ENCODE data around the gene NAV3. TPM values are rescaled to one million over a fixed set of nuclear protein-coding genes. Genes with fewer than 3 reads are reported as not detected.

Gene NAV3
- total and polyA plus RNA-seq, 7 donors: 0.47 to 4.2 (median 2.2) TPM

DNA sequence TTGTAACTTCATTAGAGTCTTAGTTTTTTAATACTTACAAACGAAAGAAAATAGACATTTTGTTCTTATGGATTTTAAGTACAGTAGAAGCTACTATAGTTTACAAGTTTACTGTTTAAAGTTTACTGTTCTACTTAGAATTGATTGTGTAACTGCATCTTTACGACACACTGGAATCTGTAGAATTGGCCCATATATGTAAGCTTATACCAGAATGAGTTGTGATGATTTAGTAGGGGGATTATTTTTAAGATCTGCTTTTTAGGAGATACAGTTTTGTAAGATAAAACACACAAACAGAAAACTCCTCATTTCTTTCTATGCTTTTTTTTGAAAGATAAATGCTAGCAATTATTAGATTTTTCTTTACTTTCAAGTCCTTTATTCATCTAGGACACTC, 30.2 kb upstream of the NAV3 start:
- H3K4me1 ChIP-seq: no peaks in the 10 kb centered on the region
- no peak overlapping the region for H3K4me3 ChIP-seq
- intact Hi-C loops (cut with DNase I): no loop called here
- no peaks in the 10 kb centered on the region for H3K36me3 ChIP-seq (ENCODE audit: insufficient read depth in 1 of 2, low read depth in 1 of 2)
- TF ChIP-seq, protein P1, sequence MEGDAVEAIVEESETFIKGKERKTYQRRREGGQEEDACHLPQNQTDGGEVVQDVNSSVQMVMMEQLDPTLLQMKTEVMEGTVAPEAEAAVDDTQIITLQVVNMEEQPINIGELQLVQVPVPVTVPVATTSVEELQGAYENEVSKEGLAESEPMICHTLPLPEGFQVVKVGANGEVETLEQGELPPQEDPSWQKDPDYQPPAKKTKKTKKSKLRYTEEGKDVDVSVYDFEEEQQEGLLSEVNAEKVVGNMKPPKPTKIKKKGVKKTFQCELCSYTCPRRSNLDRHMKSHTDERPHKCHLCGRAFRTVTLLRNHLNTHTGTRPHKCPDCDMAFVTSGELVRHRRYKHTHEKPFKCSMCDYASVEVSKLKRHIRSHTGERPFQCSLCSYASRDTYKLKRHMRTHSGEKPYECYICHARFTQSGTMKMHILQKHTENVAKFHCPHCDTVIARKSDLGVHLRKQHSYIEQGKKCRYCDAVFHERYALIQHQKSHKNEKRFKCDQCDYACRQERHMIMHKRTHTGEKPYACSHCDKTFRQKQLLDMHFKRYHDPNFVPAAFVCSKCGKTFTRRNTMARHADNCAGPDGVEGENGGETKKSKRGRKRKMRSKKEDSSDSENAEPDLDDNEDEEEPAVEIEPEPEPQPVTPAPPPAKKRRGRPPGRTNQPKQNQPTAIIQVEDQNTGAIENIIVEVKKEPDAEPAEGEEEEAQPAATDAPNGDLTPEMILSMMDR (IDR thresholded peaks at IDR 0.05): no peak
- no peaks in the 10 kb centered on the region for H3K9me3 ChIP-seq
- no peak for ATAC-seq
- H3K27me3 ChIP-seq (ENCODE audit: insufficient read depth in 3 of 3, low read length in 2 of 3): no peaks in the 10 kb centered on the region
- 69 to 82% (median 77%) methylated on average over 2 of the region's 2 CpGs for WGBS, 3 donors
- no peak overlapping the region for H3K27ac ChIP-seq
- DNase-seq: no peak

DNA sequence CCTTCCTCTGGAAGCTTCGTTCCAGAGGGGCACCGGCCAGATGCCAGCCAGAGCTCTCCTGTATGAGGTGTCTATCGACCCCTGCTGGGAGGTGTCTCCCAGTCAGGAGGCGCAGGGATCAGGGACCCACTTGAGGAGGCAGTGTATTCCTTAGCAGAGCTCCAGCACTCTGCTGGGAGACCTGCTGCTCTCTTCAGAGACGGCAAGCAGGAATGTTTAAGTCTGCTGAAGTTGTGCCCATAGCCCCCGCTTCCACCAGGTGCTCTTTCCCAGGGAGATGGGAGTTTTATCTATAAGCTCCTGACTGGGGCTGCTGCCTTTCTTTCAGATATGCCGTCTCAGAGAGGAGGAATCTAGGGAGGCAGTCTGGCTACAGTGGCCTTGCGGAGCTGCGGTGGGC, 22.2 kb upstream of the NAV3 start:
- H3K27me3 ChIP-seq (ENCODE audit: insufficient read depth in 3 of 3, low read length in 2 of 3): no peaks in the 10 kb centered on the region
- intact Hi-C loops (cut with DNase I): no loop called here
- ATAC-seq (no peak), DNase-seq (no peak)
- no peak overlapping the region for H3K27ac ChIP-seq
- H3K4me3 ChIP-seq: no peak overlapping the region
- no peaks in the 10 kb centered on the region for H3K36me3 ChIP-seq (ENCODE audit: insufficient read depth in 1 of 2, low read depth in 1 of 2)
- H3K4me1 ChIP-seq: no peaks in the 10 kb centered on the region
- H3K9me3 ChIP-seq: no peaks in the 10 kb centered on the region
- 74 to 88% (median 81%) methylated on average over 9 of the region's 9 CpGs for WGBS, 3 donors
- TF ChIP-seq, protein P1 (IDR thresholded peaks at IDR 0.05): no peak

DNA sequence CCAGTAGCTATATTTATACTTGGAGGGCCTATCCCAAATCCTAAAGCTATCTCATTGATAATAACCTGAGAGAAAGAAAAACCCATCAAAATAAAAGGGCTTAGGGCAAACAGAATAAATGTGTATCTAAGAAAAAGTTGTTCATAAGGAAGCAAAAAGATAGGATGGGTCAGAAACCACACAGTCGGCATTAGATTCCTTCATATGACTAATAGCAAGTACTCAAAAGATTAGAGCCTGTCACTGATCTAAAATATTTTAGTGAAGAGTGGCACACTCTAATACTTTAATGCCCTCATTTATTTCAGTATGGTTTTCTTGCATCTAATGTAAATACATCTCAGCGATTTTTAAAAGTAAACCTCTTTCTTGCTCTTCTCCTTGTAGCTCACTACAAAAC, 17.1 kb upstream of the NAV3 start:
- 87 to 89% (median 88%) methylated on average over 2 of the region's 2 CpGs for WGBS, 3 donors
- Histone ChIP-seq H3K27me3 (ENCODE audit: insufficient read depth in 3 of 3, low read length in 2 of 3) (no peaks in the 10 kb centered on the region), H3K27ac (no peak overlapping the region), H3K36me3 (ENCODE audit: insufficient read depth in 1 of 2, low read depth in 1 of 2) (no peaks in the 10 kb centered on the region), H3K4me3 (no peak overlapping the region), H3K9me3 (no peaks in the 10 kb centered on the region), H3K4me1 (no peaks in the 10 kb centered on the region)
- TF ChIP-seq, protein P1 (IDR thresholded peaks at IDR 0.05): no peak
- intact Hi-C loops (cut with DNase I): no loop called here
- DNase-seq (no peak), ATAC-seq (no peak)

DNA sequence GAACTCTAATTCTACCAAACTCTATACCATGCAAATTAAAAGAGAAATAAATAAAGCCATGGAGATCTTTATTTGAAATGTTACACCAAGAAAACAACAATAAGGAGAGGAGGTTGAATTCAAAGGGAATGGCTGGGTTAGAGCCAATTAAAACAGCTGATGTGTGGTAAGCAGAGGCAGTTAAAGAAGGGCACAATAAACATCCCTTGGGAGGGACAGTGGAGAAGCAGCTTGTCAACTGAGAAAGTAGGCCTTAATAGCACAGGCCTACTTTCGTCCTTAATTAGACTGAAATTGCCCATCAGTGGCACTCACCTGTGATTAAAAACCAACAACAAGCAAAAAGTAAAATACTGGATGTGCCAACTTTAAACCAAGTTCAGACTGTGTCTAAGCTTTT, 16.3 kb upstream of the NAV3 start:
- WGBS, 3 donors: 33 to 79% (median 49%) methylated on average over 1 of the region's 1 CpG

DNA sequence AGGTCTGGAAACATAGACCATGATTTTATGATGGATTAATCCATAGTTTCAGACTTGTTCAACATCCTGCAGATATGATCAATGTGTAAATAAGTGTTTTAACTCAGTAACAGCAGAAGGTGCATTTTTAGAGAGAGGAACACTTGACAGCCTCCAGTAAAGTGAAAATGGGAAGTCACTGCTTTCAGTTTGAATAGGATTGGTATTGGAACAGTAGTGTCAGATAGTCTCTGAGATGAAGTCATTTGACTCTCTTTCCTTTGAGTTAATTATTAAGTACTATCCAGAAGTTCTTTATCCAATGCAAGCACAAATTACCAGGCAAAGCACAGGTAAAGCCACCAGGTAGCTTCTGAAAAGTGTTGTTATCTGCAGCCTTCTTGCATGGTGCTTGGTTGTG, 14.5 kb upstream of the NAV3 start:
- DNase-seq: no peak
- Histone ChIP-seq H3K4me3 (no peak overlapping the region), H3K27ac (no peak overlapping the region), H3K4me1 (no peaks in the 10 kb centered on the region), H3K36me3 (ENCODE audit: insufficient read depth in 1 of 2, low read depth in 1 of 2) (no peaks in the 10 kb centered on the region), H3K27me3 (ENCODE audit: insufficient read depth in 3 of 3, low read length in 2 of 3) (no peaks in the 10 kb centered on the region), H3K9me3 (no peaks in the 10 kb centered on the region)
- TF ChIP-seq, protein P1 (IDR thresholded peaks at IDR 0.05): no peak
- ATAC-seq: no peak
- intact Hi-C loops (cut with DNase I): no loop called here

More for the DNA sequence above, 16.3 kb upstream of the NAV3 start:
- H3K36me3 ChIP-seq (ENCODE audit: insufficient read depth in 1 of 2, low read depth in 1 of 2): no peaks in the 10 kb centered on the region
- H3K27me3 ChIP-seq (ENCODE audit: insufficient read depth in 3 of 3, low read length in 2 of 3): no peaks in the 10 kb centered on the region
- TF ChIP-seq, protein P1 (IDR thresholded peaks at IDR 0.05): no peak
- DNase-seq: no peak
- intact Hi-C loops (cut with DNase I): no loop called here
- no peak overlapping the region for H3K27ac ChIP-seq
- no peak for ATAC-seq
- H3K4me3 ChIP-seq: no peak overlapping the region
- H3K4me1 ChIP-seq: no peaks in the 10 kb centered on the region
- H3K9me3 ChIP-seq: no peaks in the 10 kb centered on the region
